ENCODE data around the gene ITGB5.
"Not testable (repeated sequence)": the region's sequence is repeated elsewhere in the genome, so short reads cannot be mapped to it uniquely, and the experiment has no call there.

Gene ITGB5

DNA sequence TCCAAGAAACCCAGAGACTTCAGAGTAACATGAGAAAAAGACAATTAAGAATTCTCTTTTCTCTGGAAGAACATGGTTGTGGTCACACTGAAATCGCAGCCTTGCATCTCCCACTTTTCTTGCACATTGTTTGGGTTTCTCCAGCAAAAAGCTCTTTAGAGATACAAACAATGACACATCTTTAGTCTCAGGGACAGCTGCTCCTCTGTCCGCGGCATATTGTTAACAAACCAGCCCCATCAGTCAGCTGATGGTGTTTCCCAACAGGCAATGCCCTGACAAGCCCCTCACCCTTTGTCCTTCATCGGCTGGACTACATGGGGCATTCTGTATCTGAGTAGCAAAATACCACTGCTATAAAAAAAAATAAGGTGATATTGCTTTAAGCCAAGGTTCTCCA lies 103.5 kb downstream of the ITGB5 start:
- no peak for DNase-seq

- DNase-seq: not testable (repeated sequence)
Observed at GRCh38 chr3:124782377-124782712, 104.8 kb downstream of the ITGB5 start.

DNA sequence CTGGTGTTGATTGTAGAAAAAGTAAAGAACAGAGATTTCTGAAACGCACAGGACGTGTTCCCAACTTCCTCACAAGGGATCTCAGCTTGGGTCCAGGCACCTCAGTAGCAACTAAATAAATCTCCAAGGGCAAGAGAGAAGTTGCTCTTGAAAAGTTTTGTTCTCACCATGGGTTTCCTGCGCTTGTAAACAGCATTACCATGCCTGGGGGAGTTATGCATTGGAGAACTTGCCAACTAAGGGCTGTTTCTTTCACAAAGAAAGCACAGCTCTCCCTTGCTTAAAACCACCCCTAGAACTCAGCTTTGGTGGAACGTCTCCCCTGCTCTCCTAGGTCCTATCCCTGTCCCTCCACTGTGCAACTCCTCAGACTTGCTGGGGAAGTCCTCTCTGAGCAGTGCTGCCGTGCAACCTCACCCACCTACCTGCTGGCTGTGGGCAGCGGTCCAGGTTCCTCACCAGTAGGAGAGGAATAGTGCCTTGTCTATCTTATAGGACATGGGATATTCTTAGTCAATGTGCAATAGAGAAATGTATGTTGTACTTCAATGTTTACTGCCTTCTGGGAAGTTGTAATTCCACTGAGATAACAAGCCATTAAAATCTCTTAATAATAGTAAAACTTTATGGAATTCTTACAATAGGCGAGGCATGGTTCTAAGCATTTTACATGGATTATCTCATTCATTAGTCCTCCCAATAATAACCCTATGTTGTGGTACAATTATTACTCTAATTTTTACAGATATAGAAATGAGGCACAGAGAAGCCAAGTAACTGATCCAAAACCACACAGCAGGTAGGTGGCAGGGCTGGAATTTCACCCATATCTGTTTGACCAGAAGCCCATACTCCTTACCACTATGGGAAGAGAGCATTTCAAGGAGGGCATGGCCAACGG lies 105.4 kb downstream of the ITGB5 start:
- no peak for DNase-seq

DNA sequence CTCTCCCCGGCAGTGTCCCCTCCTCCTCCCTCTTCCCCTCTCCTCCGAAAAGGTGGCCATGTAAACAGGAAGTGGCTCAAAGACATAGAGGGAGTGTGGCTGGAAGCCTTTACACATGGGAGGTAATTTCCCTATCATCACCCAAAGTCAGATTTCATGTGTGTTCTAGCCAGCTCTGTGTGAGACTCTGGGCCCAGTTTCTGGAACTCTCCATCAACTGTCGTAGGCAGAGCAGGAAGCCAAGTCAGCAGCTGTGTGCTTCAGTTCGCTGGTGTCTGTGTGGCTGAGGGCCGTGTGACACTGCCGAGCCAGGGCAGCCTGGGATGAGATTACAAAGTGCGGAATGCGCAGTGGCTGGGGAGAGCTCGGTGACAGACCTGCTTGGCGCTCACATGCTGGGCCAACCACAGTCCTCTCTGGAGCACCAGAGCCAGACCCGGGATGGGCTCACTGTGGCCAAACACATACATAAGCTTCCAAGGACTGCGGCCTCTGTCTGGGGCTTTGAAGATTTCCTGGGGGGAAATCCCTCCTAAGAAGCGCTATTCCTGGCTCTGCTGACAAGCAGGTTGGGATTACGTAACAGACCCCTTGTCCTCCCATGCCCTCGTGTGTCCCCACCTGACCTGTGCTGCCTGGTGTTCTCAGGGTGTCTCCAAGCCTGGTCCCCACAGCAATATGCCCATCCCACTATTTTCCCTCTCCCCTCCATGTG lies 106.2 kb downstream of the ITGB5 start:
- no peak for DNase-seq

DNA sequence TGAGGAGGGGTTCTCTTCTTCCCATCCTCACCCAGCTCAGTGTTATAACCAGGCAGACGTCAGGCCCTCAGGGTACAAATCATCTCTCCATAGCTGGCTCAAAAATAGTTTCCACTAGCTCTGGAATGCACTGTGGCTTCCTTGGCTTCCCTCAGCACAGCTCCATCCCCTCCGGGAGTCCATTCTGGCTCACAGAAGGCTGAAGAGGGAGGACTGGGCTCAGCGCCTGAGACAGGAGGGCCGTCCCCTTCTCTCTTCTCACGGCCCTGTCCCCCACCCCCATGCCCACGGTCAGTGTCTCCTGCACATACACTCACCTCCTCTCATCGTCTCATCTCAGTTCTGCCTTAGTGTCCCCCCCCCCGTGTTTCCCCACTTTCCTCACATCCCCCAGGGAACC lies 106.8 kb downstream of the ITGB5 start:
- no peak for DNase-seq

DNA sequence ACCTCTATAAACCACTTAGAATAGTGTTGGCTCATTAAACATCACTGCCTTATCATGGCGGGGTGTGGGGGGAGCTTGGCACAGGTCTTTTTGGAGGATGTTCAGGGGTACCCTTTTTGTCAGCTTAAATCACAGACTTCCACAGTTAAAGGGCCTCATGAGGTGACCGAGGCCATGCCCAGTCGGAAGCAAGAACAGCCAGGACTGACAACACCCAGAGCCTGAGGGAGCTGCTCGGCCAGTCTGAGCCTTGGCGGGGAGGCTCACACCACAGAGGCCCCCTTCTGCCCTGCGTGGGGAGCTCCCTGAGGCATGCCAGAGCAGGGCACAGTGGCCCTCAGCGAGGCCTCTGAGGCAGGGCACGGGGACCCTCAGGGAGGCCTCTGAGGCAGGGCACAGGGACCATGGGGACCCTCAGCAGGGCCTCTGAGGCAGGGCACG lies 107.4 kb downstream of the ITGB5 start:
- no peak for DNase-seq

GRCh38 chr3:124779116-124779515 lies 108.0 kb downstream of the ITGB5 start:
- DNase-seq: no peak

GRCh38 chr3:124777762-124778470 lies 109.2 kb downstream of the ITGB5 start:
- DNase-seq: no peak

- no peak for DNase-seq
Observed at GRCh38 chr3:124776856-124777255, 110.3 kb downstream of the ITGB5 start.

GRCh38 chr3:124775877-124776276 lies 111.3 kb downstream of the ITGB5 start:
- no peak for DNase-seq

DNA sequence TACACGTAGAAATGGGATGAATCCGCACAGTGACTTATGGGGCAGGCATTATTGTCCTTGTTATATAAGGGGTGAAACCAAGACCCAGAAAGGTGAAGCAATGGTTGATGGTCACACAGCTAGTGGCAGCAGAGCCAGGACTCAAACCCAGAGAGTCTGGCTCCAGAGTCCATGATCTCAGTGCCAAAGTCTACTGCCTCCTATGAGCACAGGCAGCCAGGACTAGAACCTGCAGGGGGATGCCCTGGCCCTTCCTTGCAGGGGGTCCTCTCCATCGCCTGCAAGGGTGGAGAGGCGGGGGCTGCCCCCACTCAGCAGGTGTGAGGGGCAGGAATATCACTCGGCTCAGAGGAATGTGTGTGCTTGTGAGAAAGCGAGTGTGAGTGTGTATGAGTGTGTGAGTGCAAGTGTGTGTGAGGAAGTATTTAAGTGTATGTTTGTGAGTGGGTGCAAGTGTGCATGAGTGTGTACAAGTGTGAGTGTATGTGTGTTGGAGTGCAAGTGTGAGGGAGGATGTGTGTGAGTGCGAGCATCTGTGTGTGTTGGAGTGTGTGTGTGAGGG lies 112.2 kb downstream of the ITGB5 start:
- no peak for DNase-seq

- no peak for DNase-seq
Observed at GRCh38 chr3:124774327-124774718, 112.8 kb downstream of the ITGB5 start.

DNA sequence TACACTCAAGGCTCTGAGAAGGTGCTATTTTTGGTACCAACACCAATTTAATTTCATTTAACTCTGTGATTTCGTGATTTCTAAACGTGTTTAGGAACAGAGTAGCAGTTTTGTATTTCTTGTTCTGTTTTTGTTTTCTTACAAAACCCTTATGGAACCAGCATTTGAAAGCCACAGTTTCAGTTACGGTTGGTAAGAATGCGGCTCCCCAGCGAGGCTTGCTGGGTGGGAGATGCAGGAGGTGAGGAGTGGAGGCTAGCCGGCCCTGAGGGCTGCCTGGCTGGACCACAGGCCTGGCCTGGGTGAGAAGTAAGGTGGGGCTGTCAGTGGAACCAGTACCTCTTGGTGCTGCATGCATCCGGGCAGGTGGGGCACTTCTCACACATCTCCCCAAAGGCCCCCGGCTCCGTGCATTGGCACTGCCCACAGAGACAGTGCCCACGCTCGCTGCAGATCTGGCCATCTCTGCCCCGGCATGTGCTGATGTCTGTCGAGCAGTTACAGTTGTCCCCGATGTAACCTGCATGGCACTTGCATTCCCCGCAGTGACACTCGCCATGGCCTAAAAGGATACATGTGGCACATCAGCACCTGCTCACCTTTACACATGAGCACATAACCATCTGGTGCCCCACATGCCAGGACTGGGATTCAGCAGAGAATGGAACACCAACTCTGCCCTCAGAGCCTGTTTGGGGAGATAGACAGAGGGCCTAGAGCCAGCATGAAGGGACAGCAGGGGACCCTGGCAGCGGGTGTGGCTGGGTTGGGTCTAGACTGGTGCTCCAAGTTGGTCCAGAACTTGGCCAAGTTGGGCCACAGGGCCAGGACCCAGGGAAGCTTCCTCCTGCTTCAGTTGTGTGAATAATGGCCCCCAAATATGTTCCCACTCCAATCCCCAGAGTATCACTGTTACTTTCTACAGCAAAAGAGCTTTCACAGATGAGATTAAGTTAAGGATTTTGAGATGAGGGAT lies 113.5 kb downstream of the ITGB5 start:
- DNase-seq: no peak

GRCh38 chr3:124772081-124772831 lies 114.9 kb downstream of the ITGB5 start:
- DNase-seq: no peak

DNA sequence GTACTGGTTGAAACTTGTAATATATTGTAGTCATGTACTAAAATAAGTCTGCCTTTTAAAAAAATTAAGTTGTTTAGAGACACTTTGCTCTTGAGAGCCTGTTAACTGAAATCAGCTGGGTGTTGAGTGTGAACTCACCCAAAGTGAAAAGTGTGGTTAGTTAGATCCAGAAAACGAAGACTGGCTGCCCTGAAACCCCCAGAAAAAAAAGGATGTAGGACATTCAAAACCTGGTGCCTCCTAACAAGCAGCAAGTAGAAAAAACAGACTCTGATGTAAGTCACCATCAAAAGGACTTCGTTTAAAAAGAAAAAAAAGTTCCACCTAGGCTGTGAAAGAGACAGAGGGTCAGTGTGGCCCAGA lies 116.1 kb downstream of the ITGB5 start:
- DNase-seq: no peak

DNA sequence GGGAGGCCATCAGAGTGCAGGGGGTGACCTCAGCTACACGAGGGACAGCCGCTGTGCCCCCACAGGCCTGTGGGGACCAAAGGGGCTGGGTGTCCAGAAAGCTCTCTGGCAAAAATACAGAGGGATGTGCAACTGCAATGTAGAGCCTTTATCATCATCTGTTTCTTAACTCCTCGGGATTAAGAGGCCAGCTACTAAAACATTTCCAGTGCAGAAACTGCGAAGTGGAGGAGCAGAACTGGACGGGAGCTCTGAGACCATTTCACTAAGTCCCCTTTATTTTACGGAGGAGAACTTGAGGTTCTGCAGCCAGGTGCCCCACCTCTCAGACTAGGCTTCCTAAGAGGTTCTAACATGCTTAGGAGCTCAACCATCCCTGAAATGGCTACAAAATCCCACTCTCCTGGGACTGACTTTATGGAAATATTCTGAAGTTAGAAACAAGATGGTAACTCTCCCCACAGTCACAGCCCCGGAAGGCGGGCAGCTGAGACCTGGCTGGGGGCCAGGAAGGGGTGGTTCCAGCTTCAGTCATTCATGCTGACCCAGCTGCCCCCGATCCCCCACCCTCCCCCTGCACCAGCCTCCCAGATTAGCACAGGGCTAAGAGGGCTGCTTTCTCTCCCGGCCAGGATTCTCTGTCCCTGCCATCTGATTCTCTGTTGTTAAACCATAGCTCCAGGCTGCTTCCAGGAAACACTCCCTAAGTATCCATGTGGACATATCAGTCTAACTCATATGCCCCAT lies 116.7 kb downstream of the ITGB5 start:
- no peak for DNase-seq

DNA sequence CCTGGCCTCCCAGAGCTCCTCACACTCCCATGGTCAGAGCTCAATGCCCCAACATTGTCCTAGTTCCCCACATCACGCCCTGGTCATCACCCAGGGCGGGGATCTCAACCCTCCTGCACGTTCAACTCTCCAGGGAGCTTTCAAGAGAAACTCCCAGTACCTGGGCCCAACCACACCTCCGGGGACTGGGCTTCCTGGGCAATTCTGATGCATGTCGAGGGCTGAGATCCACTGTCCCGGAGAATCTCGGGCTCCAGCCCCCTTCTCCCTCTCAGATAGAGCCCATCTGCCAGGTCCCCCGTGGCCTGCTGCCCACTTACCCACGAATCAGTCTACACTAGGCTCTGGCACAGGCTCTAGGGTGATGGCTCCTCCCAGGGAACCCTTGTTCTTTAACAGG lies 117.7 kb downstream of the ITGB5 start:
- DNase-seq: no peak

- no peak for DNase-seq
Observed at GRCh38 chr3:124768812-124769211, 118.4 kb downstream of the ITGB5 start.

DNA sequence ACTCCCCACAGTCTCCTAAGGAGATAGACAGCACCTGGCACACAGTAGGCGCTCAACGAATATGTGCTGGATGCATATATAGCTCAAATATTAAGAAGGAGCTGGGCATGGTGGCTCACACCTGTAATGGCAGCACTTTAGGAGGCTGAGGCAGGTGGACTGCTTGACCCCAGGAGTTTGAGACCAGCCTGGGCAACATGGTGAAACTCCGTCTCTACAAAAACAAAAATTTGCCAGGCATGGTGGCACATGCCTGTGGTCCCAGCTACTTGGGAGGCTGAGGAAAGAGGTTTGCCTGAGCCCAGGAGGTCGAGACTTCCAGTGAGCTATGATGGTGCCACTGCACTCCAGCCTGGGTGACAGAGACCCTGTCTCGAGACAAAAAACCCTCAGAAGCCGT lies 119.5 kb downstream of the ITGB5 start:
- no peak for DNase-seq

- no peak for DNase-seq
Observed at GRCh38 chr3:124767264-124767663, 119.9 kb downstream of the ITGB5 start.

Measured in effector CD8-positive, alpha-beta T cell (primary cell).